Neuronal stem cell (in vitro differentiated cells): Measurements from ENCODE around the gene ESYT2.

Experiments
- DNase-seq: peaks from one replicate; pipeline ENCODE4 v3.0.0-alpha.2; 2013; ENCODE audit warnings: low spot score
- H2AFZ ChIP-seq: one replicate; pipeline ENCODE4 v1.6.1; 2013; ENCODE audit warnings: mild to moderate bottlenecking, low read length, inconsistent platforms
- H2AK5ac ChIP-seq: 2 replicates; pipeline ENCODE4 v1.6.1; 2013; ENCODE audit warnings: low read depth, mild to moderate bottlenecking, inconsistent platforms, low read length, moderate library complexity, mixed read lengths
- H2BK120ac ChIP-seq: 2 replicates; pipeline ENCODE4 v1.6.1; 2013; ENCODE audit warnings: low read depth, mild to moderate bottlenecking, inconsistent platforms, low read length, moderate library complexity, mixed read lengths
- H2BK12ac ChIP-seq: one replicate; pipeline ENCODE4 v1.6.1; 2013; ENCODE audit warnings: low read length, inconsistent platforms
- H2BK15ac ChIP-seq: 2 replicates; pipeline ENCODE4 v1.6.1; 2013; ENCODE audit warnings: mild to moderate bottlenecking, low read length, inconsistent platforms, mixed read lengths
- H2BK5ac ChIP-seq: one replicate; pipeline ENCODE4 v1.6.1; 2013; ENCODE audit warnings: inconsistent platforms, mild to moderate bottlenecking, low read length, moderate library complexity
- H3K14ac ChIP-seq: one replicate; pipeline ENCODE4 v1.6.1; 2013; ENCODE audit warnings: low read length, inconsistent platforms
- H3K18ac ChIP-seq: 2 replicates; pipeline ENCODE4 v1.6.1; 2013; ENCODE audit warnings: low read length, inconsistent platforms
- H3K23ac ChIP-seq: 2 replicates; pipeline ENCODE4 v1.6.1; 2013; ENCODE audit warnings: low read depth, mild to moderate bottlenecking, mixed read lengths, low read length, inconsistent platforms; ENCODE audit not compliant: poor library complexity
- H3K27ac ChIP-seq: replicated peaks from 3 replicates; pipeline ENCODE4 v1.5.1; 2013; ENCODE audit warnings: low read length, inconsistent platforms
- H3K27me3 ChIP-seq, 3 experiments: 2 replicates each; pipeline ENCODE4 v1.6.1; 2013; ENCODE audit warnings: low read length in 3 of 3, mild to moderate bottlenecking in 2 of 3, inconsistent platforms in 1 of 3, low read depth in 1 of 3, mixed read lengths in 1 of 3, moderate library complexity in 1 of 3; ENCODE audit not compliant: control insufficient read depth in 3 of 3, insufficient read depth in 3 of 3
- H3K36me3 ChIP-seq, 2 donors: replicated peaks in 1 of 2; 2 replicates each; pipeline ENCODE4 v1.6.1; 2013; ENCODE audit warnings: low read length in 2 of 2; ENCODE audit not compliant: control insufficient read depth in 2 of 2, insufficient read depth in 2 of 2
- H3K4ac ChIP-seq: 2 replicates; pipeline ENCODE4 v1.6.1; 2013; ENCODE audit warnings: inconsistent platforms, mild to moderate bottlenecking, low read length, moderate library complexity
- H3K4me1 ChIP-seq, 2 donors: 1 replicate in 1 of 2; 2 replicates in 1 of 2; pipeline ENCODE4 v1.6.1; 2013; ENCODE audit warnings: low read length in 2 of 2, low read depth in 1 of 2; ENCODE audit not compliant: control insufficient read depth in 2 of 2, insufficient read depth in 1 of 2
- H3K4me2 ChIP-seq: one replicate; pipeline ENCODE4 v1.6.1; 2013; ENCODE audit warnings: mild to moderate bottlenecking, low read length, inconsistent platforms; ENCODE audit not compliant: insufficient read depth, poor library complexity, severe bottlenecking
- H3K4me3 ChIP-seq, 2 donors: 2 replicates each; pipeline ENCODE4 v1.5.1; 2013; ENCODE audit warnings: low read length in 2 of 2, mild to moderate bottlenecking in 2 of 2, inconsistent platforms in 1 of 2, moderate library complexity in 1 of 2
- H3K79me1 ChIP-seq: one replicate; pipeline ENCODE4 v1.6.1; 2013; ENCODE audit warnings: low read depth, mild to moderate bottlenecking, inconsistent platforms, low read length, moderate library complexity
- H3K9ac ChIP-seq: one replicate; pipeline ENCODE4 v1.6.1; 2013; ENCODE audit warnings: mild to moderate bottlenecking, low read depth, low read length, inconsistent platforms; ENCODE audit not compliant: poor library complexity
- H3K9me3 ChIP-seq, 2 donors: replicated peaks in 1 of 2; 2 replicates each; pipeline versions ENCODE3 to v1.6.1; 2013; ENCODE audit warnings: low read length in 2 of 2, mild to moderate bottlenecking in 2 of 2, inconsistent platforms in 1 of 2, low read depth in 1 of 2, mixed read lengths in 1 of 2, moderate library complexity in 1 of 2; ENCODE audit not compliant: control insufficient read depth in 2 of 2, insufficient read depth in 1 of 2
- H4K8ac ChIP-seq: one replicate; pipeline ENCODE4 v1.6.1; 2013; ENCODE audit warnings: low read depth, mild to moderate bottlenecking, inconsistent platforms, low read length, moderate library complexity
- H4K91ac ChIP-seq: one replicate; pipeline ENCODE4 v1.6.1; 2013; ENCODE audit warnings: low read length, low read depth, mild to moderate bottlenecking, inconsistent platforms; ENCODE audit not compliant: poor library complexity
- WGBS, 2 donors: extraction: QIAGEN DNeasy Blood & Tissue Kit; methylation state at CpG; one replicate each; pipeline ENCODE4 v1.1.7; 2013; ENCODE audit warnings: missing lambda C conversion rate in 2 of 2, mixed read lengths in 1 of 2; ENCODE audit not compliant: insufficient read length in 2 of 2, insufficient replicate concordance in 1 of 2; ENCODE audit errors: extremely low coverage in 2 of 2; 5-methylcytosine and 5-hydroxymethylcytosine counted together

Gene ESYT2

DNA sequence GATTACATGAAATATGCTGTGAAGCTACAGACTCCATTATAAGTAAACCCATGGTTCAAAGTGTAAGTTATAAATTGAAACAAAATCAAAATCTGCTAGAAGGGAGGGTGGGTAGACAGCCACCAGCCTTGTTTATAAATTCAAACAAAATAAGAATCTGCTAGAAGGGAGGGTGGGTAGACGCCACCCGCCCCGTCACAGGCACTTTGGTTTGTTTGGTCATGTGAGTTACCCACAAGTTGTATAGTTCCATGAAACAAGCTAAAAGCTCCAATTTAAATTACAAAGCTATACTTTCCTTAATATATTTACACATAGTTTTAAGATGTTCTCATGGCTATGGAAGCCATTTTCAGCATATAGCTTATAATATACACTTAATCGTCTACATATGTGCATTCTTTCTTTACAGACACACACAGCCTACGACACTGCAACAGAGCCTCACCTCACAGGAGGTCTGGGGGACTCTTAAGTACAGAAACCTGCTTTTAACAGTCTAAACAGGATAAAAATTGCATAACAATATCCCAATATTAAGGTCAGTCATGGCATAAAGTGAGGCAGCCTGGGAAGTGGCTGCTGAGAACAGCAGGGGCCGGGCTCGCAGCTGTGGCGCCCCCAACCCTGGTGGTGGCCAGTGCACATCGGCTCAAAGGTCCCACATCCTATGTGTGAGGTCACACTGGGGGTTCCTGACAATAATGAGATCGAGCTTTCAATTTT, 96.7 kb downstream of the ESYT2 start:
- H2AFZ ChIP-seq = no peak overlapping the region
- H4K8ac ChIP-seq = no peak overlapping the region
- H3K27ac ChIP-seq = no peak overlapping the region
- no peak overlapping the region for H2AK5ac ChIP-seq
- no peaks in the 10 kb centered on the region for H3K27me3 ChIP-seq
- H2BK12ac ChIP-seq = no peak overlapping the region
- H2BK120ac ChIP-seq = no peak overlapping the region
- H2BK15ac ChIP-seq = no peak overlapping the region
- no peaks in the 10 kb centered on the region for H3K9me3 ChIP-seq
- no peak overlapping the region for H3K4me2 ChIP-seq
- H3K4me1 ChIP-seq = peaks cover 0 to 6% of the 10 kb centered on the region in 2 donors
- no peak overlapping the region for H3K9ac ChIP-seq
- H3K36me3 ChIP-seq = peaks cover 9 to 24% of the 10 kb centered on the region in 2 donors
- no CpG with 5 or more reads among the region's 10 CpGs for whole genome bisulfite sequencing, 2 donors
- H3K79me1 ChIP-seq = no peaks in the 10 kb centered on the region
- H3K4me3 ChIP-seq = no peak overlapping the region
- H3K14ac ChIP-seq = no peak overlapping the region
- H3K23ac ChIP-seq = no peak overlapping the region
- H2BK5ac ChIP-seq = no peak overlapping the region
- no peak overlapping the region for H3K4ac ChIP-seq
- no peak overlapping the region for H4K91ac ChIP-seq
- DNase-seq = no peak
- no peak overlapping the region for H3K18ac ChIP-seq

DNA sequence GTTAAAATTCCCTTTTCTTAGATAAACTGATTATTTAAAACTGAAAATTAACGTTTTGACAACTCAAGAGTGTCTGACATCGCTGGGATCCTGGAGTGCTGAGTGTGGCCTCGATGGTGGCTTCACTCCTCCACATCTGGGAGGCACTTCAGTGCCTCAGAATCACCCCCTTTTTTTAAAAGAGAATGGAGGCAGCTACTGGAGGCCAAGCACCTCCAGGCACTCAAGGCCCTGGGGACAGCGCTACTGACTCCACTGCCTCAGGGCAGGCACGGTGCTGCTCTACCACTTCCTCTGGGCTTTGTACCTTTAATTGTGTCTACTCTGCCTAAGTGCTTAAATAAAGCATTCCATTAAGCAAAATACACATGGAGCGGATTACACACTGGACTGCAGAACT, 97.5 kb downstream of the ESYT2 start:
- no CpG with 5 or more reads among the region's 6 CpGs for WGBS, 2 donors
- no peak overlapping the region for H4K8ac ChIP-seq
- peaks cover 4 to 17% of the 10 kb centered on the region in 2 donors for H3K36me3 ChIP-seq

DNA sequence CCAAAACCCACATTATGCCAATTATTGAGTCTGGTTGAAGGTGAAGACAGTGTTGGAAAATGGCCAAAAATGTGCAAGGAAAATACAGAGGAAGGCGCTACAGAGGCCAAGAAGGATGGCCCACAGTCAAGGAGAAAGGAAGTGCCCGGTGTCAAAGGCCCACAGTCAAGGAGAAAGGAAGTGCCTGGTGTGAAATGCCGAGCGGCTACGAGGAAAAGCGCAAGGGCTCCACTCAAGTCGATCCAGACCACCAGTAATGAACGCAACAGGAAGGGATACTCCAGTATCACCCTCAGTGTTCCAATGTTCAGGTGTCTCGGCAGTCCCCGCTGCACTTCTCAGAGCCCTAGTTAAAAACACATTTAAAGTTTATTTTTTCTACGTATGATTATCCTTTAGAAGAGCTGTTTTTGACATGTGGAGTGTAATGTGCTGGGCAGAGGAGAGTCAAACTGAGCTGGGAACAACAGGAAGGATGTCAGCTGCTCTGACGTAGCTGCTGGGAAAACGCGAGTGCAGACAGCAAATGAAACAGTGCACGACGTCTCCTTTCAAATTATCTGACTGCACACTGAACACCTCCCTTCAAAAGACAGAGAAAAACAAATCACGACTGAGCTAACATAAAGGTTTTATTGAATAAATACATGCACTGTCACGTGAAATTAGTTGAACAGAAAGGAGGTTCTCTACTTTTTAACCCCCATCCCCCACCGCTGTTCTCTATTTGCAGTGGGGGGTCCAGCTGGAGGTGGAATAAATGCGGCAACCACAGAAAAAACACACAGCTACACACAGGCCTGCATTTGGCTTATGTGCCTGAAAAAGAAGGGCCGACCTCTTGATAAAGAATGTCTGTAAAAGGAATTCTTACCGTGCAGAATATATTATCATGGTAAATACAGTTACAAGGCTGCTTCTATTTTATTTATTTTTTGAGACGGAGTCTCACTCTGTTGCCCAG, 98.6 kb downstream of the ESYT2 start:
- H2AK5ac ChIP-seq = no peak overlapping the region
- no peak overlapping the region for H2BK15ac ChIP-seq
- H2BK12ac ChIP-seq = no peak overlapping the region
- no peaks in the 10 kb centered on the region for H3K27me3 ChIP-seq
- no peak overlapping the region for H4K8ac ChIP-seq
- H3K18ac ChIP-seq = no peak overlapping the region
- H4K91ac ChIP-seq = no peak overlapping the region
- H3K4me1 ChIP-seq = peaks cover 0 to 6% of the 10 kb centered on the region in 2 donors
- no peaks in the 10 kb centered on the region for H3K79me1 ChIP-seq
- H3K9me3 ChIP-seq = no peaks in the 10 kb centered on the region
- no peak overlapping the region for H3K14ac ChIP-seq
- H2BK120ac ChIP-seq = no peak overlapping the region
- no peak overlapping the region for H3K4ac ChIP-seq
- H3K27ac ChIP-seq = no peak overlapping the region
- H3K23ac ChIP-seq = no peak overlapping the region
- no peak overlapping the region for H3K4me2 ChIP-seq
- H3K36me3 ChIP-seq = peaks cover 4 to 11% of the 10 kb centered on the region in 2 donors
- H3K4me3 ChIP-seq = no peak overlapping the region
- H2AFZ ChIP-seq = peak overlapping the region; percentile 47
- DNase-seq = no peak
- no peak overlapping the region for H3K9ac ChIP-seq
- no CpG with 5 or more reads among the region's 23 CpGs for WGBS, 2 donors
- H2BK5ac ChIP-seq = no peak overlapping the region

More for the DNA sequence above, 97.5 kb downstream of the ESYT2 start:
- Histone ChIP-seq H3K4me2 (no peak overlapping the region), H3K18ac (no peak overlapping the region), H3K4me3 (no peak overlapping the region), H3K9ac (no peak overlapping the region), H2AFZ (no peak overlapping the region), H3K27me3 (no peaks in the 10 kb centered on the region), H2BK12ac (no peak overlapping the region), H2BK15ac (no peak overlapping the region), H3K4me1 (peaks cover 0 to 6% of the 10 kb centered on the region in 2 donors), H4K91ac (no peak overlapping the region), H2BK5ac (no peak overlapping the region), H3K4ac (no peak overlapping the region), H3K27ac (no peak overlapping the region), H2BK120ac (no peak overlapping the region), H2AK5ac (no peak overlapping the region), H3K14ac (no peak overlapping the region), H3K23ac (no peak overlapping the region), H3K79me1 (no peaks in the 10 kb centered on the region), H3K9me3 (no peaks in the 10 kb centered on the region)
- no peak for DNase-seq
